Measurements from ENCODE around the gene RETREG3. TPM values are rescaled to one million over a fixed set of nuclear protein-coding genes. Genes with fewer than 3 reads are reported as not detected.

The RETREG3 gene
- polyA plus RNA-seq, 1 donor from 2014 or later = 34.6 TPM

DNA sequence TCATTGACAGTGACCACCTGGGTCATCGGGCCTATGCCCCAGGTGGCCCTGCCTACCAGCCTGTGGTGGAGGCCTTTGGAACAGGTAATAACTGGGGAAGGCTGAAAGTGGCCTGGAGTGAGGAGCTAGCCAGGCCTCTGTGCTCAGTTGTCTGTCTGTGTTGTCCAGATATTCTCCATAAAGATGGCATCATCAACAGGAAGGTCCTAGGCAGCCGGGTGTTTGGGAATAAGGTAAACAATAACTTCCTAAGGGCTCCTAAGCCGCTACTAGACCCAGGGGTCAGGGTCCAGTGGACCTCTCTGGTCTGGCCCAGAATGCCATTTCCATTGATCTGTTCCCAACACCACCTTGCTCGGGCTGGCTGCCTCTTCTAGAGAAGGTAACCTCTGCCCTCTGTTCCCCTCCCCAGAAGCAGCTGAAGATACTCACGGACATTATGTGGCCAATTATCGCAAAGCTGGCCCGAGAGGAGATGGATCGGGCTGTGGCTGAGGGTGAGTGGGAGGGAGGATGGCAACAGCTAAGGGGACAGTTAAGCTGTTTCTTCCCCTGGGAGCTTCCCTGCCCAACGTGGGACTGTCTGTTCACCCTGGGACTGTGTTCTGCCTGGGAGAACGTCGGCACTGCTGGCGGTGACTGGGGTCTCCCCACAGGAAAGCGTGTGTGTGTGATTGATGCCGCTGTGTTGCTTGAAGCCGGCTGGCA, 44.2 kb downstream of the RETREG3 start:
- Histone ChIP-seq H3K9ac (ENCODE audit: low read length) (no peak overlapping the region), H3F3A (ENCODE audit: insufficient read depth, low read length, poor library complexity, severe bottlenecking) (no peaks in the 10 kb centered on the region), H3K9me3 (ENCODE audit: low read length) (no peaks in the 10 kb centered on the region), H3K27me3 (ENCODE audit: insufficient read depth, low read depth, low read length) (no peaks in the 10 kb centered on the region), H2AFZ (ENCODE audit: low read depth, low read length) (no peak overlapping the region), H3K4me2 (ENCODE audit: low read length) (no peak overlapping the region), H4K20me1 (ENCODE audit: insufficient read depth) (no peaks in the 10 kb centered on the region), H3K9me2 (ENCODE audit: insufficient read depth, low read length) (no peaks in the 10 kb centered on the region), H3K4me3 (ENCODE audit: low read length) (no peak overlapping the region), H3K27ac (ENCODE audit: low read length) (no peak overlapping the region), H3K36me3 (ENCODE audit: insufficient read depth, low read length) (no peaks in the 10 kb centered on the region), H3K79me2 (replicated peaks; ENCODE audit: insufficient read depth, low read length) (peaks cover 16% of the 10 kb centered on the region)
- TF ChIP-seq EZH2 (IDR thresholded peaks at IDR 0.05; ENCODE audit: borderline replicate concordance, insufficient read depth, low read length, poor library complexity, severe bottlenecking) (no peak), EP300 (conservative IDR thresholded peaks at IDR 0.05; ENCODE audit: poor library complexity, severe bottlenecking) (no peak), TAF1 (IDR thresholded peaks at IDR 0.05; ENCODE audit: low read depth) (no peak), RAD21 (conservative IDR thresholded peaks at IDR 0.05) (no peak), MXI1 (conservative IDR thresholded peaks at IDR 0.05; ENCODE audit: poor library complexity, severe bottlenecking) (no peak), POLR2AphosphoS5 (IDR thresholded peaks at IDR 0.05) (no peak), SMC3 (conservative IDR thresholded peaks at IDR 0.05; ENCODE audit: poor library complexity) (no peak)
- TF ChIP-seq, protein P1, sequence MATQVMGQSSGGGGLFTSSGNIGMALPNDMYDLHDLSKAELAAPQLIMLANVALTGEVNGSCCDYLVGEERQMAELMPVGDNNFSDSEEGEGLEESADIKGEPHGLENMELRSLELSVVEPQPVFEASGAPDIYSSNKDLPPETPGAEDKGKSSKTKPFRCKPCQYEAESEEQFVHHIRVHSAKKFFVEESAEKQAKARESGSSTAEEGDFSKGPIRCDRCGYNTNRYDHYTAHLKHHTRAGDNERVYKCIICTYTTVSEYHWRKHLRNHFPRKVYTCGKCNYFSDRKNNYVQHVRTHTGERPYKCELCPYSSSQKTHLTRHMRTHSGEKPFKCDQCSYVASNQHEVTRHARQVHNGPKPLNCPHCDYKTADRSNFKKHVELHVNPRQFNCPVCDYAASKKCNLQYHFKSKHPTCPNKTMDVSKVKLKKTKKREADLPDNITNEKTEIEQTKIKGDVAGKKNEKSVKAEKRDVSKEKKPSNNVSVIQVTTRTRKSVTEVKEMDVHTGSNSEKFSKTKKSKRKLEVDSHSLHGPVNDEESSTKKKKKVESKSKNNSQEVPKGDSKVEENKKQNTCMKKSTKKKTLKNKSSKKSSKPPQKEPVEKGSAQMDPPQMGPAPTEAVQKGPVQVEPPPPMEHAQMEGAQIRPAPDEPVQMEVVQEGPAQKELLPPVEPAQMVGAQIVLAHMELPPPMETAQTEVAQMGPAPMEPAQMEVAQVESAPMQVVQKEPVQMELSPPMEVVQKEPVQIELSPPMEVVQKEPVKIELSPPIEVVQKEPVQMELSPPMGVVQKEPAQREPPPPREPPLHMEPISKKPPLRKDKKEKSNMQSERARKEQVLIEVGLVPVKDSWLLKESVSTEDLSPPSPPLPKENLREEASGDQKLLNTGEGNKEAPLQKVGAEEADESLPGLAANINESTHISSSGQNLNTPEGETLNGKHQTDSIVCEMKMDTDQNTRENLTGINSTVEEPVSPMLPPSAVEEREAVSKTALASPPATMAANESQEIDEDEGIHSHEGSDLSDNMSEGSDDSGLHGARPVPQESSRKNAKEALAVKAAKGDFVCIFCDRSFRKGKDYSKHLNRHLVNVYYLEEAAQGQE (IDR thresholded peaks at IDR 0.05; ENCODE audit: borderline replicate concordance) = no peak
- TF ChIP-seq, protein P2, sequence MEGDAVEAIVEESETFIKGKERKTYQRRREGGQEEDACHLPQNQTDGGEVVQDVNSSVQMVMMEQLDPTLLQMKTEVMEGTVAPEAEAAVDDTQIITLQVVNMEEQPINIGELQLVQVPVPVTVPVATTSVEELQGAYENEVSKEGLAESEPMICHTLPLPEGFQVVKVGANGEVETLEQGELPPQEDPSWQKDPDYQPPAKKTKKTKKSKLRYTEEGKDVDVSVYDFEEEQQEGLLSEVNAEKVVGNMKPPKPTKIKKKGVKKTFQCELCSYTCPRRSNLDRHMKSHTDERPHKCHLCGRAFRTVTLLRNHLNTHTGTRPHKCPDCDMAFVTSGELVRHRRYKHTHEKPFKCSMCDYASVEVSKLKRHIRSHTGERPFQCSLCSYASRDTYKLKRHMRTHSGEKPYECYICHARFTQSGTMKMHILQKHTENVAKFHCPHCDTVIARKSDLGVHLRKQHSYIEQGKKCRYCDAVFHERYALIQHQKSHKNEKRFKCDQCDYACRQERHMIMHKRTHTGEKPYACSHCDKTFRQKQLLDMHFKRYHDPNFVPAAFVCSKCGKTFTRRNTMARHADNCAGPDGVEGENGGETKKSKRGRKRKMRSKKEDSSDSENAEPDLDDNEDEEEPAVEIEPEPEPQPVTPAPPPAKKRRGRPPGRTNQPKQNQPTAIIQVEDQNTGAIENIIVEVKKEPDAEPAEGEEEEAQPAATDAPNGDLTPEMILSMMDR (IDR thresholded peaks at IDR 0.05; ENCODE audit: poor library complexity, severe bottlenecking) = no peak

DNA sequence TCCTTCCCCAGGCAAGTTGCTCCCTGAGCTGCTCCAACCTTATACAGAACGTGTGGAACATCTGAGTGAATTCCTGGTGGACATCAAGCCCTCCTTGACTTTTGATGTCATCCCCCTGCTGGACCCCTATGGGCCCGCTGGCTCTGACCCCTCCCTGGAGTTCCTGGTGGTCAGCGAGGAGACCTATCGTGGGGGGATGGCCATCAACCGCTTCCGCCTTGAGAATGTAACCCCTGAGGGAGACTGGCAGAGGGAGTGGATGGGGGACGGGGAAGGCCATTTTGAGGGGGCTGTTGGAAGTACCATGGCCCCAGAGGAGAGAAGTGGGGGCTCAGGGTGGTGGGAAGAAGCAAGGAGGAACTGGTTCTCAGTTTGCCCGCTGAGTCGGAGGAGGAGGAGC, 45.2 kb downstream of the RETREG3 start:
- no peak for TF ChIP-seq RAD21 (conservative IDR thresholded peaks at IDR 0.05)
- TF ChIP-seq SMC3 (conservative IDR thresholded peaks at IDR 0.05; ENCODE audit: poor library complexity) = no peak
- no peak for TF ChIP-seq EZH2 (IDR thresholded peaks at IDR 0.05; ENCODE audit: borderline replicate concordance, insufficient read depth, low read length, poor library complexity, severe bottlenecking)
- TF ChIP-seq POLR2AphosphoS5 (IDR thresholded peaks at IDR 0.05) = no peak
- TF ChIP-seq, protein P2 (IDR thresholded peaks at IDR 0.05; ENCODE audit: poor library complexity, severe bottlenecking) = no peak
- TF ChIP-seq EP300 (conservative IDR thresholded peaks at IDR 0.05; ENCODE audit: poor library complexity, severe bottlenecking) = no peak
- TF ChIP-seq TAF1 (IDR thresholded peaks at IDR 0.05; ENCODE audit: low read depth) = no peak
- TF ChIP-seq, protein P1 (IDR thresholded peaks at IDR 0.05; ENCODE audit: borderline replicate concordance) = no peak
- no peak for TF ChIP-seq MXI1 (conservative IDR thresholded peaks at IDR 0.05; ENCODE audit: poor library complexity, severe bottlenecking)
- Histone ChIP-seq H3K79me2 (replicated peaks; ENCODE audit: insufficient read depth, low read length) (peaks cover 16% of the 10 kb centered on the region), H3K9me3 (ENCODE audit: low read length) (no peaks in the 10 kb centered on the region), H3K4me2 (ENCODE audit: low read length) (no peak overlapping the region), H3K27me3 (ENCODE audit: insufficient read depth, low read depth, low read length) (no peaks in the 10 kb centered on the region), H3K9me2 (ENCODE audit: insufficient read depth, low read length) (no peaks in the 10 kb centered on the region), H2AFZ (ENCODE audit: low read depth, low read length) (no peak overlapping the region), H3K9ac (ENCODE audit: low read length) (no peak overlapping the region), H4K20me1 (ENCODE audit: insufficient read depth) (no peaks in the 10 kb centered on the region), H3K27ac (ENCODE audit: low read length) (no peak overlapping the region), H3F3A (ENCODE audit: insufficient read depth, low read length, poor library complexity, severe bottlenecking) (no peaks in the 10 kb centered on the region), H3K4me3 (ENCODE audit: low read length) (peak overlapping the region; percentile 93), H3K36me3 (ENCODE audit: insufficient read depth, low read length) (no peaks in the 10 kb centered on the region)

Data from neural cell (in vitro differentiated cells).